A673 (cell line): ENCODE data around the gene MYO1D.

Source experiments
- CTCF ChIP-seq: fragments of 300-800, 200-600 bp; sonication (generic); conservative IDR thresholded peaks from 2 replicates; pipeline ENCODE4 v1.5.1; 2017; ENCODE audit warnings: low read depth, mild to moderate bottlenecking, antibody characterized with exemption, low read length, moderate library complexity, mixed read lengths
- EZH2 ChIP-seq: fragments of 200-600 bp; sonication (generic); IDR thresholded peaks from 2 replicates; pipeline ENCODE4 v1.6.1; 2017; ENCODE audit warnings: borderline replicate concordance, low read depth, mild to moderate bottlenecking, mixed read lengths, antibody characterized with exemption, low read length; ENCODE audit not compliant: poor library complexity, severe bottlenecking

- no peak for TF ChIP-seq CTCF
- TF ChIP-seq EZH2: no peak
These were observed 21.3 kb downstream of the MYO1D start for GRCh38 chr17:32855620-32856019.
